ENCODE measurements around the gene APBA2. TPM values are rescaled to one million over a fixed set of nuclear protein-coding genes. Genes with fewer than 3 reads are reported as not detected.
"Not testable (repeated sequence)": the region's sequence is repeated elsewhere in the genome, so short reads cannot be mapped to it uniquely, and the experiment has no call there.

APBA2 gene
- 13.2 and 17.7 TPM in 2 replicates for total RNA-seq (2014; rRNA removed; shearing (Covaris generic))

- DNase-seq (ENCODE audit: low spot score) = no peak
Observed at GRCh38 chr15:28885630-28886430, at the start of gene APBA2. APBA2 (plus strand) TSS chr15:28885974; CDS start chr15:29053885, 167,911 bp downstream.

GRCh38 chr15:28840285-28840684 lies 45.5 kb upstream of the APBA2 start:
- DNase-seq (ENCODE audit: low spot score) = not testable (repeated sequence)

DNA sequence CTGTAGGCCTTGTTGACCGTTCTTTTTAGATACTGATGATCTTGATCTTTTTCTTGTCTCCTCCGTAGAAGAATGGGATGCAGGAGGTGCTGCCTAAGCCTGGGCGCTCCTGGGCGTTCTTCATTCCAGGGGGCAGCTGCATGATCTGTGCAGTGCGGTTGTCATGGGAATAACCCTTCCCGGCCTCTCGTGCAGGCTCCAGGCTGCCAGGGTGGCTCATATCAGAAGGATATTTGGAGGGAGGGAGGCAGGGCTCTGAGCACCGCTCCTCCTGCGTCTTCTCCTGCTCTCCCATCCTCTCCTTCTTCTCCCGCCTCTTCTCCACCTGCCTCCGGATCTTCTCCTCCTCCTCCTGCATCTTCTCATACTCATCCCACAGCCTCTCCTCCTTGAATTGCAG lies 43.6 kb upstream of the APBA2 start:
- DNase-seq (ENCODE audit: low spot score) = not testable (repeated sequence)

GRCh38 chr15:28843520-28843919 lies 42.3 kb upstream of the APBA2 start:
- DNase-seq (ENCODE audit: low spot score) = not testable (repeated sequence)

DNA sequence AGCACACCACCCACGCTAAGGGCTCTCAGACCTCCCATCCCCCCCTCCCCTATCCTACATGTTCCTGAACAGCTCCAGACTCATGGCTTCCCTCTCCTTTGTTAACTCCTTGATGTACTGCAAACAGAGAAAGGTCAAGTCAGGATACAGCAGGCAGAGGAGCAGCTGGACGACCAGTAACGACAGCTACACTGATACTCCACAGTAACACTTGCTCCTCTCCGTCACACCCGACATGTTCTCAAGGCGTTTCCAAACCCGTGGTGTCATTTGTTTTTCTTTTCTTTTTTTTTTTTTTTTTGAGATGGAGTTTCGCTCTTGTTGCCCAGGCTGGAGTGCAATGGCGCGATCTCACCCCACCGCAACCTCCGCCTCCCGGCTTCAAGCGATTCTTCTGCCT lies 41.6 kb upstream of the APBA2 start:
- DNase-seq (ENCODE audit: low spot score) = not testable (repeated sequence)

- not testable (repeated sequence) for DNase-seq (ENCODE audit: low spot score)
Observed at GRCh38 chr15:28847247-28847646, 38.5 kb upstream of the APBA2 start.

- DNase-seq (ENCODE audit: low spot score) = not testable (repeated sequence)
Observed at GRCh38 chr15:28847959-28848358, 37.8 kb upstream of the APBA2 start.

GRCh38 chr15:28848521-28848920 lies 37.3 kb upstream of the APBA2 start, which contains the start of gene GOLGA6L7:
GOLGA6L7 (minus strand) TSS chr15:28848644; CDS start chr15:28848549, 95 bp downstream.
- not testable (repeated sequence) for DNase-seq (ENCODE audit: low spot score)

DNA sequence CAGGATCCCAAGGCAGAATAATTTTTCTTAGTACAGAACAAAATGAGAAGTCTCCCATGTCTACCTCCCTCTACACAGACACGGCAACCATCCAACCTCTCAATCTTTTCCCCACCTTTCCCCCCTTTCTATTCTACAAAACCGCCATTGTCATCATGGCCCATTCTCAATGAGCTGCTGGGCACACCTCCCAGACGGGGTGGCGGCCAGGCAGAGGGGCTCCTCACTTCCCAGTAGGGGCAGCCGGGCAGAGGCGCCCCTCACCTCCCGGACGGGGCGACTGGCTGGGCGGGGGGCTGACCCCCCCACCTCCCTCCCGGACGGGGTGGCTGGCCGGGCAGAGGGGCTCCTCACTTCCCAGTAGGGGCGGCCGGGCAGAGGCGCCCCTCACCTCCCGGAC lies 36.5 kb upstream of the APBA2 start:
- DNase-seq (ENCODE audit: low spot score) = not testable (repeated sequence)

GRCh38 chr15:28849766-28850165 lies 36.0 kb upstream of the APBA2 start:
- not testable (repeated sequence) for DNase-seq (ENCODE audit: low spot score)

DNA sequence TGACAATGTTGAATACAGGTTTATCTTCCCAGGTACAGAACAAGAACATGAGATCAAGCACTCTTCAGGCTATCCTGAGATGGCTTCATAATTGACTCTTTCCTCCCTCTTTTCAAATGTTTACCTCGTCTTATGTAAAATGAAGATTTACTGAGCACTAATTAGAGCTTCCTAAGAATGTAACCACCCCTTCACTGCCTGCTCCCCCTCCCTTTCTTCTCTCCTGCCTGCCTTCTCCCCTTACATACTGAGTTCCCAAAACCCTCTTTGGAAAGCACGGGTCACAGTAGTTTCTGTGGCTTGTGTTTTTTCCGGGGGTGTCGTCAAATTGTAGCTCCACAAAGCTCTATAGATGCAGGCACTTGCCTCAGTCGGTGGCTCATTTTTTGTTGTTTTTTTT lies 32.1 kb upstream of the APBA2 start:
- DNase-seq (ENCODE audit: low spot score) = not testable (repeated sequence)

DNA sequence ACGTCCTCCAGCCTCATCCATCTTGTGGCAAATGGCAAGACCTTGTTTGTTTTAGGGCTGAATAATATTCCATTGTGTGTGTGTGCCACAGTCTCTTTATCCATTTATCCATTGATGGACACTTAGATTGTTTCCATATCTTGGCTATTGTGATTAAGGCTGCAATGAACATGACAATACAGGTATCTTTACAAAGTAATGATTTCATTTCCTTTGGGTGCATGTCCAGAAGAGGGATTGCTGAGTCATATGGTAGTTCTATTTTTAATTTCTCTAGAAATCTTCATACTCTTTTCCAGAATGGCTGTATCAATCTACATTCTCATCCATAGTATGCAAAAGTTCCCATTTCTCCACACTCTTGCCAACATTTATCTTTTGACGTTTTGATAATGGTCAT lies 31.2 kb upstream of the APBA2 start:
- not testable (repeated sequence) for DNase-seq (ENCODE audit: low spot score)

DNA sequence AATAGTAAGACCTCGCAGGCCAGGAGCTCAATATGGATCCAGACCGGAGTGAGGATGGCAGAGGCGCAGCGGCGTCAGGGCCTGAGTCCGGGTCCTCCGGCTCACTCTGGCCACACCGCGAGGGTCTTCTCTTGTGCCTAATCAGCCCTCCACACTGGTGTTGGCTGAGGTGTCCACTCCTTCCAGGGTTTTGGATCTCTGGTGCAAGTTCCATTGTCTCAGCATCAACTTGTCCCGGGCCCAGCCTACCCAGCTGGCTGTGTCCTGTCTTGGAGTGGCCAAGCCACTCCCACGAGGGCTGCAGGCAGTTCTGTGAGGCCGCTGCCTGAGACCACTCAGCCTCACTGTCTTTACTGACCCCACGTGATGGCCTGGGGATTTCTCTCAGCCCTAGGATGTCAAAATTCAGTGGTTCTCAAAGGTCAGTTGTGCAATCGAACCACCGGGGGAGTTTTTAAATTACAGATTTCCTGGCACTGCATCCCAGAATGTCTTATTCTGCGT lies 24.7 kb upstream of the APBA2 start:
- DNase-seq (ENCODE audit: low spot score) = no peak

DNA sequence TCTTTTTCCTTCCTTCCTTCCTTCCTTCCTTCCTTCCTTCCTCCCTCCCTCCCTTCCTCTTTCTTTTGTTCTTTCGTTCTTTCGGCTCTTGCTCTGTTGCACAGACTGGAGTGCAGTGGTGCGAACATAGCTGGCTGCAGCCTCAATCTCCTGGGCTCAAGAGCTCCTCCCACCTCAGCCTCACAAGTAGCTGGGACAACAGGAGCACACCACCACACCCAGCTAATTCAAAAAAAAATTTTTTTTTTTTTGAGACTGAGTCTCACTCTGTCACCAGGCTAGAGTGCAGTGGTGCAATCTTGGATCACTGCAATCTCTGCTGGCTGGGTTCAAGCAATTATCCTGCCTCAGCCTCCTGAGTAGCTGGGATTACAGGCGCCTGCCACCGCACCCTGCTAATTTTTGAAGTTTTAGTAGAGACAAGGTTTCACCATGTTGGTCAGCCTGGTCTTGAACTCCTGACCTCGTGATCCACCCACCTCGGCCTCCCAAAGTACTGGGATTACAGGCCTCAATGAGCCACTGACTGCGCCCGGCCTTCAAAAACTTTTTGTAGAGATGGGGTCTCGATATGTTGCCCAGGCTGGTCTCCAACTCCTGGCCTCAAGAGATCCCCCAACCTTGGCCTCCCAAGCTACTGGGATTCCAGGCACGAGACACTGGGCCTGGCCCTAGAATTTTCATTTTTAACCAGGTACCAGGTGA lies 24.0 kb upstream of the APBA2 start:
- DNase-seq (ENCODE audit: low spot score) = not testable (repeated sequence)

- no peak for DNase-seq (ENCODE audit: low spot score)
Observed at GRCh38 chr15:28868744-28869345, 16.9 kb upstream of the APBA2 start.

DNA sequence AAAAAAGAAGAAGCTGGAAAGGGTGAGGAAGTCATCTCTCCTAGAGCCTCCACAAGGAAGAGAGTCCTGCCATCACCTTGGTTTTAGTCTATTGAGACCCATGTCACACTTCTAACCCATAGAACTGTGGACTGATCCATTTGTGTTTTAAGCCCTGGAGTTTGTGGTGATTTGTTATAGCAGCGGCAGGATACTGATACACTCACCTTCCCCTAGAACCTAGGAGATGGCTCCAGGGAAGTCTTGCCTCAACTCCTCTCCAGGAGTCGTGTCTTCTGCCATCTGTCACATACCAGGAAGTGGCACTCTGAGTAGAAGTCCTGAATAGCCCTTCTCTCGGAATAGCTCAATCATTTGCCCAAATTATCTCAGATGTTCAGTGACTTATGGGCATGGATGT lies 14.6 kb upstream of the APBA2 start:
- no peak for DNase-seq (ENCODE audit: low spot score)

GRCh38 chr15:28873006-28873405 lies 12.8 kb upstream of the APBA2 start:
- no peak for DNase-seq (ENCODE audit: low spot score)

- no peak for DNase-seq (ENCODE audit: low spot score)
Observed at GRCh38 chr15:28873585-28874190, 12.1 kb upstream of the APBA2 start.

DNA sequence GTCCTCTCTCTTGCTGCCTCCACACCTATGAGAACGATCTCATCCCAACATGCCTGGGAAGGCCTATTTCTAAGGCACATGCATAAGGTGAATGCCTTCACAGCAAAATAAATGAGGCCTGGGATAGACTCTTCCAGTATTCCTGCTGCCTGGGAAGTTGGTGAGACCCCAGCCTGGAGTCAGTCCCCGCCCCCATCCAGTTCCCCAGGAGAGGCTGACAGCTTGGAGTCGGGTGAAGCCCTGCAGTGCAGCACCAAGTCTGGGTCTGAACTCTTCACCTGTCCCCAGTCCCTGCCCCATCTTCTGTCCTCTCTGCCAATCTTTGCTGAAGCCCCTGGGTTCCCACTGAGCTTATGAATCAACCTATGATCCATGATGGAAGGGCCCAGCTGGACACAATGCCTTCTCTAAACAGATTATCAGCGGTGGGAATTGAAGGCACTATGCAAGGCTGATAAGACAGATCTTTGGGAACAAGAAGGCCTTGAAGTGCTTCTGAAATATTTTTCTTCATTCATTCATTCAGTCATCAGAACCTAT lies 10.2 kb upstream of the APBA2 start:
- no peak for DNase-seq (ENCODE audit: low spot score)

- DNase-seq (ENCODE audit: low spot score) = no peak
Observed at GRCh38 chr15:28876131-28876844, 9.5 kb upstream of the APBA2 start.

DNA sequence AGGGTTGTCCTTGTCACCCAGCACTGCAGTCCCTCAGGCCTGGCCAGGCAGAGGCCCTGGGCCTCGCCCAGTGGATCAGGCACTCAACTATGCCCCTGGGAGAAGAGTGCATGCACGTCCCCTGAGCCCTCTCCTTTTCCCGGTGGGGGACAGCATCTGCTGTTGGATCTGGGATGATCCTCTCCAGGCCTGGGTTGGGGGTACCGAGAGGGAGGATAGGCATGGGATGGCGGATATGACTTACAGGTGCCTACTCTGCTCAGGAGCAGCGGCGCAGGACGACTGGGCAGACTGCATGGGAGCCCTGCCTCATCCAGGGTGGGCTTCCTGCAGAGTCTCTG lies 9.0 kb upstream of the APBA2 start:
- no peak for DNase-seq (ENCODE audit: low spot score)

Data from H4 (cell line).